Stimulated activated naive CD8-positive, alpha-beta T cell treated with anti-CD3 and anti-CD28 coated beads, Interleukin-15, amount 100 ng/mL, for 72 hours (primary cell): ENCODE measurements around the gene ADCK2.
"Not testable (repeated sequence)": the region's sequence is repeated elsewhere in the genome, so short reads cannot be mapped to it uniquely, and the experiment has no call there.

Source experiments
- ATAC-seq: fragments of 150-1000 bp; cut with Tn5 transposase; 2 replicates; pipeline ENCODE4 v1.10.0; 2021; ENCODE audit warnings: mild to moderate bottlenecking, moderate library complexity
- DNase-seq, 2 donors: peaks; one replicate each; pipeline ENCODE4 v3.0.0; 2021 to 2022
- H3K27ac Mint-ChIP-seq, 2 donors: one replicate each; pipeline ENCODE4 v1.8.0; 2022; ENCODE audit warnings: mild to moderate bottlenecking in 2 of 2, mixed read lengths in 2 of 2, moderate library complexity in 2 of 2
- H3K27me3 Mint-ChIP-seq: one replicate; pipeline ENCODE4 v1.8.0; 2022; ENCODE audit warnings: mixed read lengths
- H3K4me1 Mint-ChIP-seq: one replicate; pipeline ENCODE4 v1.8.0; 2022; ENCODE audit warnings: mild to moderate bottlenecking, mixed read lengths
- H3K4me3 Mint-ChIP-seq, 2 donors: one replicate each; pipeline ENCODE4 v1.8.0; 2022; ENCODE audit warnings: mild to moderate bottlenecking in 2 of 2, mixed read lengths in 2 of 2, moderate library complexity in 1 of 2
- H3K9me3 Mint-ChIP-seq, 2 donors: one replicate each; pipeline ENCODE4 v1.8.0; 2022; ENCODE audit warnings: mixed read lengths in 2 of 2

ADCK2 gene, protein sequence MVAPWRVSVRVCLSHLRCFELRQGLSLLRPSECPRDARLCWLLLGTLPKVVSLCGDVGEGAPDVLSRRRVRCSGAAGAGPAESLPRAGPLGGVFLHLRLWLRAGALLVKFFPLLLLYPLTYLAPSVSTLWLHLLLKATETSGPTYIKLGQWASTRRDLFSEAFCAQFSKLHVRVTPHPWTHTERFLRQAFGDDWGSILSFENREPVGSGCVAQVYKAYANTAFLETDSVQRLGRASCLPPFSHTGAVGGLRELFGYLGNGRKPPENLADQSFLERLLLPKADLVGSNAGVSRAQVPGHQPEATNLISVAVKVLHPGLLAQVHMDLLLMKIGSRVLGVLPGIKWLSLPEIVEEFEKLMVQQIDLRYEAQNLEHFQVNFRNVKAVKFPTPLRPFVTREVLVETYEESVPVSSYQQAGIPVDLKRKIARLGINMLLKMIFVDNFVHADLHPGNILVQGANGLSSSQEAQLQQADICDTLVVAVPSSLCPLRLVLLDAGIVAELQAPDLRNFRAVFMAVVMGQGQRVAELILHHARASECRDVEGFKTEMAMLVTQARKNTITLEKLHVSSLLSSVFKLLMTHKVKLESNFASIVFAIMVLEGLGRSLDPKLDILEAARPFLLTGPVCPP

DNA sequence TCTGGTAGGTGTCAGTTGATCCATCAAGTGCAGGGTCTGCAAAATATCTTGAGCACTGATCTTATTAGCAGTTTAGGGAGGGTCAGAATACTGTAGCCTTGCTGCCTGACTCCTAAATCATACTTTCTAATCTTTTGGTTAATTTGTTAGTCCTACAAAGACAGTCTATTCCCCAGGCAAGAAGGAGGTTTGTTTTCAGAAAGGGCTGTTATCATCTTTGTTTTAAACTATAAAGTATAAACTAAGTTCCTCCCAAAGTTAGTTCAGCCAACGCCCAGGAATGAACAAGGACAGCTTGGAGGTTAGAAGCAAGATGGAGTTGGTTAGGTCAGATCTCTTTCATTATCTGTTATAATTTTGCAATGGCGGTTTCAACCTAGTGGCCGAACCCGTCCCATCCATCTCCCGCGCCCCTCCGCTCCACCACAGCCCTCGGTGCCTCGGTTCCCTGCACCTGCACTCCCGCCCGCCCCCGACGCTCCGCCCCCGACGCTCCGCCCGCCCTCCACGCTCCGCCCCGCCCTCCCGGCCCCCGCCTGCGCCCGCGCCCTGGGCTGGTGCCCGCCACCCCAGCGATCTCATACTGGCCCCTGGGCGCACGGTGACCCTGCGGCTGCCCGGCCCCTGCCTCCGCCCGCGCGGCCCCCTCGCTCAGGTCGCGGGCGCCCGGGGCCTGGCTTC, at the start of gene ADCK2:
Gene ADCK2, plus strand, starts transcription at position 564 of the 681 bp plus-strand sequence. CDS start 386 bp downstream, outside the sequence.
- Mint-ChIP-seq H3K27me3 (no peaks in the 10 kb centered on the region), H3K4me1 (peaks cover 44% of the 10 kb centered on the region), H3K4me3 (peak within 1 kb of the TSS; percentile 93 to 96), H3K9me3 (no peaks in the 10 kb centered on the region), H3K27ac (peak within 1 kb of the TSS; percentile 71 to 86)
- peak; percentile 82 for ATAC-seq
- DNase-seq, result peak in 1 of 2 donors; percentile 60

- DNase-seq (no peak), ATAC-seq (no peak)
- H3K4me1 Mint-ChIP-seq, result no peaks in the 10 kb centered on the region
- H3K9me3 Mint-ChIP-seq, result no peaks in the 10 kb centered on the region
- peaks cover 9% of the 10 kb centered on the region for H3K27me3 Mint-ChIP-seq
- no peak overlapping the region for H3K4me3 Mint-ChIP-seq
- H3K27ac Mint-ChIP-seq, result no peak overlapping the region
These were observed 48.8 kb upstream of the ADCK2 start for GRCh38 chr7:140623980-140624379.

DNA sequence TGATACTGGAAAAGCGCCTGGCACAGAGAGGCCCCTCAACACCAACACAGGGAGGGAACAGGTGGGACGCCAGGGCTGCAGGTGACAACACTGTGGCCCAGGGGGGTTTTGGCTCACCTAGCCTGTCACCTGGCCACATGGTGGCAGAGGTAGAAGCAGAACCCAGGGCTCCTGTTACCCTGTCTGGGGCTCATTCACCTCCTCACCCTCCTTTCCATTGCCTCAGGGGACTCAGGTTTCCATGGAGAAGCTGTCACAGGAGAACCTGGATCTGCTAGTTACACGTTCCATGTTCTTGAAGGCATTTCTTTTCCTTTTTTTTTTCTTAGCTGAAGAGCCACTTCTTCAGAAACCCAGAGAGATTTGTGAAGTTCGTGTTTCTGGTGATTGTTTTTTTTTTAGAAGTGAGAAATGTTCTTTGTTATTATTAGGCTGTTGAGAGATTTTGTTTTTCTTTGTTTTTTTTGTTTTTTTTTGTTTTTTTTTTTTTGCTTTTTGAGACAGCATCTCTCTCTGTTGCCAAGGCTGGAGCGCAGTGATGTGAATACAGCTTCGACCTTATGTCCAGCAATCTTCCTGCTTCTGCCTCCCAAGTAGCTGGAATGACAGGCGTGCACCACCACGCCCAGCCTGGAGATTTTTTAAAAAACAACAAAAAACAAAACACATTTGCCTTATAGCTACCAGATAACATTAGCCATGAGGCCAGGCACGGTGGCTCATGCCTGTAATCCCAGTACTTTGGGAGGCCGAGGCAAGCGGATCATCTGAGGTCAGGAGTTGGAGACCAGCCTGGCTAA, 48.2 kb upstream of the ADCK2 start:
- Mint-ChIP-seq H3K27ac (no peak overlapping the region), H3K4me1 (no peaks in the 10 kb centered on the region), H3K4me3 (no peak overlapping the region), H3K9me3 (no peaks in the 10 kb centered on the region), H3K27me3 (peaks cover 9% of the 10 kb centered on the region)
- no peak for DNase-seq
- no peak for ATAC-seq

DNA sequence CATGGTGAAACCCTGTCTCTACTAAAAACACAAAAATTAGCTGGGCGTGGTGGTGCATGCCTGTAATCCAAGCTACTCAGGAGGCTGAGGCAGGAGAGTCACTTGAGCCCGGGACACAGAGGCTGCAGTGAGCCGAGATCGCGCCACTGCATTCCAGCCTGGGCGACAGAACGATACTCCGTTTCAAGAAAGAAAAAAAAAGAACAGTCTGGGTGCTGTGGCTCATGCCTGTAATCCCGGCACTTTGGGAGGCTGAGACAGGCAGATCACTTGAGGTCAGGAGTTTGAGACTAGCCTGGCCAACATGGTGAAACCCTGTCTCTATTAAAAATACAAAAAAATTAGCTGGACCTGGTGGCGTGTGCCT, 47.6 kb upstream of the ADCK2 start:
- not testable (repeated sequence) for ATAC-seq, DNase-seq, H3K4me1 Mint-ChIP-seq, H3K27ac Mint-ChIP-seq, H3K9me3 Mint-ChIP-seq, H3K4me3 Mint-ChIP-seq, H3K27me3 Mint-ChIP-seq

DNA sequence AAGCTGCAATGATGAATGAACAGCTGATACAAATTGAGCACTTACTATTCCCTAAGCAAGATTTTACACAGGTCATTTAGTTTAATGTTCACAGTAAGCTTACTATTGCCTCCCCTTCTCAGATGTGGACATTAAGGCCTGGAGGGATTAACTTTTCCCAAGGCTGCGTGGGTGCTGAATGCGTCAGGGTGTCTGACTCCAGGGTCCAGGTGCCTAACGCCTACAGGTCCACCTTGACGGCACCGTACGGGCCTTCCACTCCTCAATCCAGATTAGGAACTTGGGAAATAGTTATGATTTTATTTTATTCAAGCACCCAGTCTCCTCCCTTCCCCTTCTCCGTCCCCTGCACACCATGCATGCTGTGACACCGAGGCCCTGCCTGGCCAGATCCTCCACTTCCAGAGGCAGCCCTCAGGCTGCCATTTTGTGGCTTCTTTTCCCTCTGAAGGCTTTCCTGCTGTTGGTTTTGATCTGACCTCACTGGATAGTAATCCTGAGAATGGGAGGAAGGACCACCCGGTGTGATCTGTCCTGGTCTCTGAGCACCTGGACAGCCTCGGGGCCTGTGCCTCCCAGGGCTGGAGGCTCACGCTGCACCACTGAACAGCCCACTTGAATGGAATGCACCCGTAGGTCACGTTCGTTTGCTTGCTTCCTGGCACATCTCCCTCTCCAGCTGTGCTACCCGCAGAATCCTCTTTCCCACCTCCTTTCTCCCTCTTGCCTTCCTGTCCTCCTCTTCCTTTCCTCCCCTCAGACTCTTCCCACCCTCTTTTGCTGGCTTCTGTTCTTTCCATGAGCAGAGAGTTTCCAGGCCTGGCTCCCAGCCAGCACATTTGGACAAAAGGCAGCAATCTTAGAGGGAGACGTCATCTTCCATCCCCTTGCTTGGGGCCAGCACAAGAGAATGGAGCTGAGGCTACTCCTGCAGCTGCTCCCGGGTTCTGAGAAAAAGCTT, 46.6 kb upstream of the ADCK2 start:
- DNase-seq, result no peak
- H3K9me3 Mint-ChIP-seq, result no peaks in the 10 kb centered on the region
- H3K27me3 Mint-ChIP-seq, result peaks cover 15% of the 10 kb centered on the region
- no peak overlapping the region for H3K4me3 Mint-ChIP-seq
- ATAC-seq, result no peak
- H3K4me1 Mint-ChIP-seq, result no peaks in the 10 kb centered on the region
- no peak overlapping the region for H3K27ac Mint-ChIP-seq

DNA sequence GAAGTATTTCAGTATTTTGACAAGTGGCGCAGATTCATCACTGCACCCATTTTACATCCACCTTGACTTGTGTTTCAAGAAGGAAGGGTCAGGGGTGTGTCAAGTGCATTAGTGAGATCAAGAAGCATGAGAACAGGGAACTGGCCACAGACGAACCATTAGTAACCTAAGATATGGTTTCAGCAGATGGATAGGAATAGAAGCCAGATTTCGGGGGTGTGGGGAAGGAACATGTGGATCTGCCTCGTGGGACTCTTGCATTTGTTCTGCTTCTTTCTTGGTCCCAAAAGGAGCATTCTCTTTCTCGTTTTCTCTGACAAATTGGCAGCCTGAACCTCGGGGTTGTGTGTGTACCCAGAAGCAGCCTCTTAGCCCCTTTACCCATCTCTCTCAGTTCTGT, 41.7 kb upstream of the ADCK2 start:
- Mint-ChIP-seq H3K27me3 (peaks cover 15% of the 10 kb centered on the region), H3K27ac (no peak overlapping the region), H3K4me3 (no peak overlapping the region), H3K4me1 (no peaks in the 10 kb centered on the region), H3K9me3 (no peaks in the 10 kb centered on the region)
- ATAC-seq (no peak), DNase-seq (no peak)

DNA sequence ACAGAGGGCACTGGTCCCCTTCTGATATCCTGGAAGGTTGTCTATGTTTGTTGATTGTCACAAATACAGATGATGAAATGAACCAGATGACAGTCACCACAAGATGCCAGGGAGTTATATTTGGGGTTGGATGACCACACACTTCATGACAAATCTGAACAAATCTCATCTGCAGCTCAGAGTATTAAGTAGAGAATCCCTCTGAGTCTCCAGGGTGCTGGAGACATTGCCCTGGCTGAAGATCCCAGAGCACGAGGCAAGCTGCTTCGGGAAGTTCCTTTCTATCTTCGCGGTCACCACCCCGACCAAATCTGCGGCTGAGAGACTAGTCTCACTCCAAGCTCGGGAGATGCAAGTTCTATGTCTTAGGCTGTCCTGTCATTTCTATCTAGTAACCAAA, 41.1 kb upstream of the ADCK2 start:
- Mint-ChIP-seq H3K27ac (no peak overlapping the region), H3K9me3 (no peaks in the 10 kb centered on the region), H3K27me3 (peaks cover 21% of the 10 kb centered on the region), H3K4me3 (no peak overlapping the region), H3K4me1 (no peaks in the 10 kb centered on the region)
- no peak for ATAC-seq
- no peak for DNase-seq

GRCh38 chr7:140635345-140635744, 37.4 kb upstream of the ADCK2 start:
- Mint-ChIP-seq H3K9me3 (no peaks in the 10 kb centered on the region), H3K4me3 (no peak overlapping the region), H3K4me1 (peaks cover 13% of the 10 kb centered on the region), H3K27me3 (peaks cover 57% of the 10 kb centered on the region), H3K27ac (no peak overlapping the region)
- ATAC-seq (no peak), DNase-seq (no peak)

DNA sequence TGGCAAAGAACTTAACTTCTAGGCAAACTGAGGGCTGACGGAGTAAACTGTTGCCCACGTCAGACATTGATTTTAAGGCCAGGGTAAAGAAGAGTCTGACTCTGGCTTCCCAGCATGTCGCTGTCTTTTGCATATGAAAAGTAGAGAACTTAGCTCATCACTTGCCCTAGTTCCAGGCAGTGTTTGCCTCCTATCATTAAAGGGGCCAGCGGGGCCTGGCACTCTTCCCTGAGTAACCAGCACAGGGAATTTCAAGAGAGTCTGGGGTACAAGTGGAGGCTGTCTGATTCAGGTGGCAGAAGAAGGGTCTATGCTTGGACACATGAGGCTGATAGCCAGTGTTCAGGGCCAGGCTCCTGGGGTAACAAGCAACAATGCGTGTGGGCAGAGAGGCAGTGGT, 36.9 kb upstream of the ADCK2 start:
- H3K27ac Mint-ChIP-seq, result no peak overlapping the region
- peaks cover 13% of the 10 kb centered on the region for H3K4me1 Mint-ChIP-seq
- H3K27me3 Mint-ChIP-seq, result peaks cover 56% of the 10 kb centered on the region
- no peaks in the 10 kb centered on the region for H3K9me3 Mint-ChIP-seq
- ATAC-seq (no peak), DNase-seq (no peak)
- no peak overlapping the region for H3K4me3 Mint-ChIP-seq

- ATAC-seq (no peak), DNase-seq (no peak)
- Mint-ChIP-seq H3K27ac (no peak overlapping the region), H3K9me3 (no peaks in the 10 kb centered on the region), H3K27me3 (peaks cover 64% of the 10 kb centered on the region), H3K4me1 (peaks cover 20% of the 10 kb centered on the region), H3K4me3 (no peak overlapping the region)
These were observed 35.3 kb upstream of the ADCK2 start for GRCh38 chr7:140637400-140637799.

DNA sequence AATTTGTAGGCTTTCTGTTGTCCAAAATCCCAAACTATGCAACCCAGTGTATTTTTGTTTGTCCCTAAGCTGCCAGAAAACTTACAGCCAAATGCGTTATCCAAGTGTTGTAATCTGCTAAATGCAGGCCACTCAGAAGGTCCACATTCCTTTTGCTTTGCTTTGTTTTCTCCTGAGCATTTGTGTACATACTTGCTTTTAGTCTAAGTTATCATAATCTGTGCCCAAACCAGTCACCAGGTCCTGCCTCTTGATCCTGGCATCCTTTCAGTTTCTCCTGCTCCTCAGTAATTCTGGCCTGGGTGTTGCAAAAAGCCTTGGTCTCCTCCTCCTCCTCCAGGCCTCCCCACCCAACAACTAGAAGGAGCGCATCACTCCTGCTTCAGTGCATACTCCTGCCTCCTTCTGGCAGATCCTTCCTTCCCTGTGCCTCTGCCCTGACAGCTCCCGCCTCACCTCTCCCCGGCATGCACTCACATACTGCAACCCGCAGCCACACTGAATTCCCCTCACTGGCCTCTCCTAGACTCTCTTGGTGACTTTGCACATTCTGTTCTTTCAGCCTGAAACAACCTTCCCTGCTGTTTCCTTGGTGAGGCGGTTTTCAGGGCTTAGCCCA, 34.5 kb upstream of the ADCK2 start:
- DNase-seq, result no peak
- ATAC-seq, result no peak
- Mint-ChIP-seq H3K27ac (no peak overlapping the region), H3K4me3 (no peak overlapping the region), H3K4me1 (peaks cover 20% of the 10 kb centered on the region), H3K27me3 (peaks cover 68% of the 10 kb centered on the region), H3K9me3 (no peaks in the 10 kb centered on the region)

DNA sequence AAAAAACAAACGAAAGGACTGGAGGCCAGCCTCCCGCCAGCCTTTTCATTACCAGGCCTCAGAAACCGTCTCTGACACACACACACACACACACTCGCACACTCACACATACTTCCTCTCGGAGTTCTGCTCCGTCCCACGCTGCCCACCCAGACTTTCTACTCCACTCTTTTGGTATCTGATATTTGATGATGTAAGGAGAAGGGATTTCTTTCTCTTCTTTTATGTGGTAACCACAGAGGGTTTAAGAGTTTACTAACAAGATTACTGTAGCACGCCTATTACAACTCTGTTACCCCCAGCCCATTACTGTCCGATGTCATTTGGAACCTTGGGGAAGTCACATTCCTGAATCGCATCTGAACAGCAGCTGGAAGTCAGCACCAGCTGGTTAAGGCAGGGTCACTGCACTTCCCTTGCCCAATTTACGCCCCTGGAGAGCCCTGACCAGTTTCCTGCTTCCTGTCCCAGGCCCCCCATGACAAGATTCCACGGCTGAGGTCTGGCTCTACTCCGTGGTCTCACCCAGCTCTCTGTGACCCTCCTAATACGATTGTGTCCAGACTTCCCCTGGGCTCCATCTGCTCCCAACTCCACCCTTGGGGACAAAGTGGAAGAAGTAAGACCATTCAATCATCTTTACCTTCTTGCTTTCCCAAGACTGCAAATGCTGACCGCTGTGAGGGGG, 33.2 kb upstream of the ADCK2 start:
- peak in 1 of 2 donors; percentile 19 for DNase-seq
- Mint-ChIP-seq H3K4me3 (peak overlapping the region; percentile 84 to 85), H3K4me1 (peaks cover 20% of the 10 kb centered on the region), H3K27me3 (peaks cover 80% of the 10 kb centered on the region), H3K27ac (no peak overlapping the region), H3K9me3 (no peaks in the 10 kb centered on the region)
- ATAC-seq, result peak; percentile 26

GRCh38 chr7:140640060-140640637, 32.6 kb upstream of the ADCK2 start:
- Mint-ChIP-seq H3K27me3 (peaks cover 85% of the 10 kb centered on the region), H3K27ac (no peak overlapping the region), H3K9me3 (no peaks in the 10 kb centered on the region), H3K4me3 (peak overlapping the region; percentile 84 to 85), H3K4me1 (peaks cover 20% of the 10 kb centered on the region)
- ATAC-seq (peak; percentile 65), DNase-seq (peak in 1 of 2 donors; percentile 10)
